ENCODE measurements around the gene RERE.

Gene RERE

DNA sequence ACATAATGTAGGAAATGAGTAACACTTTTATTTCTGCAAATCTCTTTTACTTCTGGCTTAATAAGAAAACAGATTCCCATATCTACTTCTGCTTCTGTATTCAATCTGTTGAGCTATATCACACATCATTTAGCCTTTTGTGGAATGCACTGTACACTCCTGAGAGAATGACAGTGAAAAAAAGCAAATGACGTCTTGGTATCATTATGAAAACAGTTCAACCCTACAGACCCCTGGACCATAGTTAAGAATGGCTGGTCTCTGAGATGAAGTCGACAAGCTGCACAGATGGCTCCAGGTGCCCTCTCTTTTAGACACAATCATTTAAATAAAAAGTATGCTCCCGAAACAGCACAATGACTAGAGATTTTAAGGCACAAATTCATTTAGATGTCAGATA is 247.0 kb downstream of the RERE start:
- TF ChIP-seq, protein P1, sequence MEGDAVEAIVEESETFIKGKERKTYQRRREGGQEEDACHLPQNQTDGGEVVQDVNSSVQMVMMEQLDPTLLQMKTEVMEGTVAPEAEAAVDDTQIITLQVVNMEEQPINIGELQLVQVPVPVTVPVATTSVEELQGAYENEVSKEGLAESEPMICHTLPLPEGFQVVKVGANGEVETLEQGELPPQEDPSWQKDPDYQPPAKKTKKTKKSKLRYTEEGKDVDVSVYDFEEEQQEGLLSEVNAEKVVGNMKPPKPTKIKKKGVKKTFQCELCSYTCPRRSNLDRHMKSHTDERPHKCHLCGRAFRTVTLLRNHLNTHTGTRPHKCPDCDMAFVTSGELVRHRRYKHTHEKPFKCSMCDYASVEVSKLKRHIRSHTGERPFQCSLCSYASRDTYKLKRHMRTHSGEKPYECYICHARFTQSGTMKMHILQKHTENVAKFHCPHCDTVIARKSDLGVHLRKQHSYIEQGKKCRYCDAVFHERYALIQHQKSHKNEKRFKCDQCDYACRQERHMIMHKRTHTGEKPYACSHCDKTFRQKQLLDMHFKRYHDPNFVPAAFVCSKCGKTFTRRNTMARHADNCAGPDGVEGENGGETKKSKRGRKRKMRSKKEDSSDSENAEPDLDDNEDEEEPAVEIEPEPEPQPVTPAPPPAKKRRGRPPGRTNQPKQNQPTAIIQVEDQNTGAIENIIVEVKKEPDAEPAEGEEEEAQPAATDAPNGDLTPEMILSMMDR (IDR thresholded peaks at IDR 0.05; ENCODE audit: extremely low read depth, insufficient read depth, missing control alignments) = no peak
- no peak for DNase-seq (ENCODE audit: low spot score)
- in situ Hi-C loops (cut with MboI; ENCODE audit: low pct_unique_long_range_greater_than_20kb, low sequenced_read_pairs, unreplicated experiment) = no loop called here

DNA sequence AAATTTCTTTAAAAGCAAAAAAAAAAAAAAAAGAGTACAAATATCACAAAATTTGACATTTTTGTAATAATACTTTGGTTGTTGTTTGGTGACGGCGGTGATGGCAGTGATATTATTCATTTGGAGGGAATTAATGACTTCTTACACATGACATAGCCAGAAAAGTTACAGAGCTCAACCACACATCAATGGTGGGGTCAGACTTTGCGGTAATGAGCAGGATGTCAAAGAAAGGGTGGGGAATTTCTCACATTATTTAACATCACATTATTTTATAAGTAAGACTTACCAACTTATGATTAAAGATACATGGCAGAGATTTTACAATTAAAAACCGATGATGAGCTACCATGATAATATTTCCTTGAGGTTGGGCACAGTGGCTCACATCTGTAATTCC is 248.2 kb downstream of the RERE start:
- no peak for DNase-seq (ENCODE audit: low spot score)
- in situ Hi-C loops (cut with MboI; ENCODE audit: low pct_unique_long_range_greater_than_20kb, low sequenced_read_pairs, unreplicated experiment) = loop anchor here (10.0 kb wide), 2 partner anchors 96 to 266 kb away; no protein-coding TSS in a partner anchor
- TF ChIP-seq, protein P1 (IDR thresholded peaks at IDR 0.05; ENCODE audit: extremely low read depth, insufficient read depth, missing control alignments) = no peak

DNA sequence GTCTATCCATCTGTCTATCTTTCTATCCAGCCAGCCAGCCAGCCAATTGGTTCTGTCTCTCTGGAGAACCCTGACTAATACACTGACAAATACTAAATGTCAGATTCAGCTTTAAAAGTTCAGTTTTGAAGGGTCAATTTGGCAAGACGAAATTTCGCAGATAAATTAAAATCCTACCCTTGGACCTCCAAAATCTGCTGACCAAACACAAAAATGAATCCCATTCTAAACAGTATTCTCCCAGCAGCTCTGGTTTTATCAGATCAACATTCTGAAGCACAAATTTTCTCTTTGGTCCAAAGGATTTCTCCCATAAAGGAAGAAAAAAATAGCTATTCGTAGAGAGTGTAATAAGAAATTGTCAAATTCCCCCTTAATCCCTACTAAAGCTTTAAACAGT is 248.6 kb downstream of the RERE start:
- no peak for DNase-seq (ENCODE audit: low spot score)
- in situ Hi-C loops (cut with MboI; ENCODE audit: low pct_unique_long_range_greater_than_20kb, low sequenced_read_pairs, unreplicated experiment) = loop anchor here (10.0 kb wide), 2 partner anchors 96 to 266 kb away; no protein-coding TSS in a partner anchor
- TF ChIP-seq, protein P1 (IDR thresholded peaks at IDR 0.05; ENCODE audit: extremely low read depth, insufficient read depth, missing control alignments) = no peak

DNA sequence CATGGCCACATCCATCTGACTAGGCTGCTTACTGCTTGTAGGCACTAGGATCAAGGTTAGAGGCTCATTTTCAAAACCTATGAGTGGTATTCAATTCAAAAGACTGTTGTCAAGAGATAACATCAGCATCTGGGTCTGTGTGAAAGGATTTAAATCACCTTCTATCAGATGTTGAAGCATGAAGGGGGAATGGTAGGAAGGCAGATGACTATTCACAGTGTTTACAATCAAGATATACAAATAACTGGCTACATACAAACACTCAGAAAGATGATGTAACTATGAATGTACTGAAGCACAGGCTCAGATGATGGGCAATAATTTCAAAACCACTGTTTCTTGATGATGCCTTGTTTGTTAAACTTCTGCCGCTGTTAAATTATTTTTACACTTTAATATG is 250.3 kb downstream of the RERE start:
- TF ChIP-seq, protein P1 (IDR thresholded peaks at IDR 0.05; ENCODE audit: extremely low read depth, insufficient read depth, missing control alignments) = no peak
- in situ Hi-C loops (cut with MboI; ENCODE audit: low pct_unique_long_range_greater_than_20kb, low sequenced_read_pairs, unreplicated experiment) = loop anchor here (10.0 kb wide), 2 partner anchors 98 to 268 kb away; no protein-coding TSS in a partner anchor
- no peak for DNase-seq (ENCODE audit: low spot score)

DNA sequence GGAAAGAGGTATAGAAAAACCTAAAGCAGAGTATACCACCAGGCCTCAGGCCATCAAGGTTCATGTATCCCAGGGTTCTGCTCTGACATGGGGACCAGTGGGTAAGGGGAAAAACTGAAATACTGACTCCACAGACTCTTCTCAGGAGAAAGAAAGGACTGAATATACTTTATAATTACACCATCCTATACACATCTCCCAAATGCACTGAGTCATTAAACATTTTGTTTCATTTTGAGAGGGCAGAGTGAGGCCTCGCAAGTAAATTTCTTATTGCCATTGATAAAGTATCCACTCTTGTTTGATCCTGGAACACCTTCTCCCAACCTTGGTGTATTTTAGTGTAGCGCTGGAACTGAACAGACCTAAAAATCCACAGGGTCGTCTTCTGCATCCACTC is 251.6 kb downstream of the RERE start:
- DNase-seq (ENCODE audit: low spot score) = no peak
- in situ Hi-C loops (cut with MboI; ENCODE audit: low pct_unique_long_range_greater_than_20kb, low sequenced_read_pairs, unreplicated experiment) = loop anchor here (10.0 kb wide), 2 partner anchors 99 to 269 kb away; no protein-coding TSS in a partner anchor
- TF ChIP-seq, protein P1 (IDR thresholded peaks at IDR 0.05; ENCODE audit: extremely low read depth, insufficient read depth, missing control alignments) = no peak

DNA sequence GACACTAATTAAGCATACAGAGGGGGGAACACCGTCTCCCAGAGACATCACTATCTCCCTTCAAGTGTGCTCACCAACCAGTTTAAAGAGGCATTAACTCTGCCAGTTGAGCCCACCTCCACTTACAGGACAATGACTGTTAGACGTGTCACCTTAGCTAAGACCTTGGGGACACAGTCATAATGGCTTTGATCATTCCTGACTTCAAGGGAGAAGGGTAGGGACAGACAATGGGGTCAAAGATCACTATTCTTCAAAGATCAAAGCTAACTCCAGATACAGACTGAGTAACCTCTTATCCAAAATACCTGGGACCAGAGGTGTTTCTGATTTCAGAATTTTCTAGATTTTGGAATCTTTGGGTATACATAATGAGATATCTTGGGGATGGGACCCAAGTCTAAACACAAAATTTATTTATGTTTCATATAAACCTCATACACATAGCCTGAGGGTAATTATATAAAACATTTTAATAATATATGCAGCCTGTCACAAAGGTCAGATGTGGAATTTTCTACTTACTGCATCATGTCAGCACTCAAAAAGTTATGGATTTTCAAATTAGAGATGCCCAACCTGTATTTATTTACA is 253.4 kb downstream of the RERE start:
- in situ Hi-C loops (cut with MboI; ENCODE audit: low pct_unique_long_range_greater_than_20kb, low sequenced_read_pairs, unreplicated experiment) = loop anchor here (10.0 kb wide), 2 partner anchors 101 to 271 kb away; no protein-coding TSS in a partner anchor

More for the DNA sequence above, 253.4 kb downstream of the RERE start:
- TF ChIP-seq, protein P1 (IDR thresholded peaks at IDR 0.05; ENCODE audit: extremely low read depth, insufficient read depth, missing control alignments) = no peak
- no peak for DNase-seq (ENCODE audit: low spot score)

Data from GM13977 (cell line).